ENCODE data around the gene KANSL3.

GRCh38 chr2:96594282-96594681, 43.8 kb downstream of the KANSL3 start:
- no peak for TF ChIP-seq USF1 (IDR thresholded peaks at IDR 0.05)
- TF ChIP-seq CREB1 (IDR thresholded peaks at IDR 0.05; ENCODE audit: low read depth): no peak
- no peak for TF ChIP-seq RAD21 (IDR thresholded peaks at IDR 0.05; ENCODE audit: low read depth)
